AG10803 (cell line): ENCODE results near the gene IGF1R.

Source experiments
- DNase-seq: peaks from one replicate; pipeline ENCODE4 v3.0.0; 2010; ENCODE audit warnings: low read depth
- H3K4me3 ChIP-seq: 2 replicates; pipeline ENCODE4 v1.5.1; 2011; ENCODE audit warnings: mild to moderate bottlenecking, low read length, control low read depth
- TF ChIP-seq, protein P1 (sequence below): conservative IDR thresholded peaks from 2 replicates; pipeline ENCODE4 v1.5.1; 2011; ENCODE audit warnings: mild to moderate bottlenecking, low read length, control low read depth, inconsistent platforms

The IGF1R gene

GRCh38 chr15:98902931-98903330 lies 254.6 kb downstream of the IGF1R start:
- TF ChIP-seq, protein P1, sequence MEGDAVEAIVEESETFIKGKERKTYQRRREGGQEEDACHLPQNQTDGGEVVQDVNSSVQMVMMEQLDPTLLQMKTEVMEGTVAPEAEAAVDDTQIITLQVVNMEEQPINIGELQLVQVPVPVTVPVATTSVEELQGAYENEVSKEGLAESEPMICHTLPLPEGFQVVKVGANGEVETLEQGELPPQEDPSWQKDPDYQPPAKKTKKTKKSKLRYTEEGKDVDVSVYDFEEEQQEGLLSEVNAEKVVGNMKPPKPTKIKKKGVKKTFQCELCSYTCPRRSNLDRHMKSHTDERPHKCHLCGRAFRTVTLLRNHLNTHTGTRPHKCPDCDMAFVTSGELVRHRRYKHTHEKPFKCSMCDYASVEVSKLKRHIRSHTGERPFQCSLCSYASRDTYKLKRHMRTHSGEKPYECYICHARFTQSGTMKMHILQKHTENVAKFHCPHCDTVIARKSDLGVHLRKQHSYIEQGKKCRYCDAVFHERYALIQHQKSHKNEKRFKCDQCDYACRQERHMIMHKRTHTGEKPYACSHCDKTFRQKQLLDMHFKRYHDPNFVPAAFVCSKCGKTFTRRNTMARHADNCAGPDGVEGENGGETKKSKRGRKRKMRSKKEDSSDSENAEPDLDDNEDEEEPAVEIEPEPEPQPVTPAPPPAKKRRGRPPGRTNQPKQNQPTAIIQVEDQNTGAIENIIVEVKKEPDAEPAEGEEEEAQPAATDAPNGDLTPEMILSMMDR: no peak
- no peak for DNase-seq
- no peak overlapping the region for H3K4me3 ChIP-seq

DNA sequence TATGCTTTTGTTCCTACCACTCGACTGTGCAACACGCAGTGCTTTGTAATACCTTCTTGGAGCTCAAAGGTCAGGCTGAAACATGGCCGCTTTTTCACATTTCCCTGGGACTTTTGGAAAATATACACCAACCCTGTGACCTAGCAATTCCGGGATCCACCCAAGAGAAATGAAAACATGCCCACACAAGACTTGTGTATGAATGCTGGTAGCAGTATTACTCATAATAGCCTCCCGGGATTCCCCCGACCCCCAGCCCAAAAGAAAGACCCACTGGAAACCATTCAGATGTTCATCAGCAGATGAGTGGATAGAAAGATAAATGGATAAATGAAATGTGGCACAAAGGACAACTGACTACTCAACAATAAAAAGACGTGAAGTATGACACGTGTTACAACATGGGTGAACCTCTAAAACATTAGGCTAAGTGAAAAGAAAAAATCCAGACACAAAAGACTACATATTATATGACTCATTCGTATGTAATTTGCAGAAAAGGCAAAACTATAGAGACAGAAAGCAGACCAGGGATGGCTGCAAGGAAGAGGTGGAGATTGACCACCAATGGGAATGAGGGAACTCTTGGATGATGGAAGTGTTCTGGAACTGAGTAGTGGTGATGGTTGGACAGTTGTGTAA lies 255.2 kb downstream of the IGF1R start:
- no peak overlapping the region for H3K4me3 ChIP-seq
- peak; percentile 57 for DNase-seq
- TF ChIP-seq, protein P1: no peak

DNA sequence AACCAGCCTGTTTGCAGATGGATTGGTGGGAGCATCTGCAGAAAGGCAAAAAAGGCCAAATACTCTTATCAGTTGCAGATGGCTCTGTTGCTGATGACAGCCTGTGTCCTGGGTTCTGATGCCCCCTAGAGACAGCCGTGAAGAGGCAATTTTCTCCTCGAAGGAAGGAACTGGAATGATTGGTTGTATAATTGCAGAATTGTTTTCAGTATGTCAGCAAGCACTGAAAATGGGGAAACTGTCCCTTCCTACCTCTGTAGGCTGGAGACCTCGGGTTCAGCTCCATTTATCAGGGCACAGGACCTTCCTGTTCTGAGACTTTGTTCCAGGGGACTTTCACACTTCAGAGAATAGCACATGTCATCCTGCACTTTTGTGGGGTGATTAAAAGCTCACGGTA lies 256.2 kb downstream of the IGF1R start:
- H3K4me3 ChIP-seq: no peak overlapping the region
- peak; percentile 78 for DNase-seq
- TF ChIP-seq, protein P1: peak; percentile 86

DNA sequence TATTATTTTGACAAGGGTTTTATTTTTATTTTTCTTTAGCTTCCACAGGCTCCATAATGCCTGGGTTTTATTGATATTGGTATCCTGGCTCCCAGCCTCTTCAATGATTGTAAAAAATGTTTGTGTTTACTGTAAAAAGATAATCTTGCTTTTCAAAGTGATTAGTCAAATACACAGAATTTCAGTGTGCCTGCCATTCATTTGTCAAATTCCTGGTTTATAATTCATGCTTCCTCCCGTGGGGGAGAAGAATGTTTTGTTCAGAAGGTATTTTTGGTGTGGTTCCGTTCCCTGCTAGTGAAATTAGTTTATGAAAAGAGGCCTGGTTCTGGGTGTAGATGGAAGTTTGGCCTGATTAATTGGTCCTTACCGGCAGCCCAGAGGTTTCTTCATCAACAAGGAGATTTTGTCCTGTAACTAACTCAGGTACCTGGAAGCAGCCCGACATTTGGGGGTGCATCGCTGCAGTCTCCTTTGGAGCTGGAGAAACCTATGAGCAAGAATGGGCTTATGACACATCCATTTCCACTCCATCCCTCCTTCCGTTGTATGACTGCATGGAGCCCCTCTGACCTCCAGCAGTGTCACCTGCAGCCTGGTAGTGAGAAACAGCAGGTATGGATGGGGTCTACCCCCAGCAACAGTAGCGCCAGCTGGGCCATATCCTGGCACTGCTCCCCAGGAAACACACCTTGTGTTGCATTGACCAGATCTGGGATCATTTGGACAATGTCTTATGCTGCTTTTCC lies 257.8 kb downstream of the IGF1R start:
- H3K4me3 ChIP-seq: no peak overlapping the region
- peak; percentile 18 for DNase-seq
- TF ChIP-seq, protein P1: no peak

DNA sequence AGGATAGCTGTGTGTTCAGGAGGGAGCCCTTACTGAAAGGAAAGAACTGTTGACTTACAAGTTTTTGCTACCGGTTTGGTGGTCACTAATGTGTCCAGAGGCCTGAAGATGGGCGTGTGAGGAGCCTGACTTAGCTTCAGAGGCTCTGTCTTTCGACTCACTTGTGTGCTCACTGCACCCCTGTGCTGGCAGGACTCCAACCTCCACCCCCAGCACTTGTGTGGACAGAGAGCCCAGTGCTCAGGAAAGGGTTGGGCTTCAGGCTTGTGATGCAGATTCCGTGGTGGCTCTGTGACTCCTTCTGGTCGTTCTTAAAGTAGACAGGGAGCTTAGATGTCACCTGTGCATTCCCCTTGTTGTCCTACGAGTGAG lies 258.4 kb downstream of the IGF1R start:
- no peak for DNase-seq
- no peak overlapping the region for H3K4me3 ChIP-seq
- TF ChIP-seq, protein P1: no peak

DNA sequence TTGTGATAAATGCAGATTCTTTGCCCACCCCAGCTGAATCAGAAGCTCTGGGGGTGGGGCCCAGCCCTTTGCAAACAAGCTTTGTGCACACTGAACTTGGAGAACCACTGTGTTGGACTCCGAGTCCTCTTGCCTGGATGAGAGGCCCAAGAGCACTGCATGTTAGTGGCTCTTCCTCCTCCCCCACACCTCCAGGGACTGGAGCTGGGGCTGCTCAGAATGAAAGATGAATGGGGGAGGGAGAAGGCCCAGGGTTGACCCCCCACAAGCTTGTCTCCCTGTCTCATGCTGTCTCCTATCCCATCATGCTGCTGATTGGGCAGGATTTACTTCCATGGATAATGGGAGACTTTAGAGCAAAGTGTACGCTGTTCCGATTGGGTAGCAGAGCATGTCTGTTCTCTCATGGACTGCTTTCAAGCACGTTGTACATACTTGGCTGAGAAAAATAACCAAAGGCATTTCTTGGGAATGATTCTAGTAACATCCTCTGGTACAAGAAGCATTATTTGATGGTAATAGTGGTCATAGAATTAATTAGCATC lies 259.7 kb downstream of the IGF1R start:
- H3K4me3 ChIP-seq: no peak overlapping the region
- no peak for DNase-seq
- TF ChIP-seq, protein P1: no peak
